GM23338 (cell line): ENCODE data around the gene ASPSCR1. TPM values are rescaled to one million over a fixed set of nuclear protein-coding genes. Genes with fewer than 3 reads are reported as not detected.

Experiments used
- ATAC-seq: fragments of 200-7000 bp; cut with Tn5 transposase; 3 replicates; pipeline ENCODE4 v1.9.1; 2020
- DNase-seq: peaks from one replicate; pipeline ENCODE4 v3.0.0-alpha.2; 2015; ENCODE audit warnings: low spot score
- H2AFZ ChIP-seq: fragments of 200-600 bp; sonication (generic); 2 replicates; pipeline ENCODE4 v1.8.0; 2016; ENCODE audit warnings: antibody characterized with exemption, mild to moderate bottlenecking, moderate library complexity
- H3F3A ChIP-seq: fragments of 200-600 bp; sonication (generic); replicated peaks from 2 replicates; pipeline ENCODE4 v1.8.0; 2017; ENCODE audit warnings: antibody characterized with exemption, mixed run types, low read depth
- H3K27ac ChIP-seq: fragments of 200-600 bp; sonication (generic); 2 replicates; pipeline ENCODE4 v1.6.1; 2016; ENCODE audit warnings: low read depth
- H3K27me3 ChIP-seq: fragments of 200-600 bp; sonication (generic); 2 replicates; pipeline ENCODE4 v1.8.0; 2016; ENCODE audit warnings: mild to moderate bottlenecking, mixed run types, moderate library complexity; ENCODE audit not compliant: insufficient read depth
- H3K36me3 ChIP-seq: fragments of 200-600 bp; sonication (generic); 2 replicates; pipeline ENCODE4 v1.8.0; 2016; ENCODE audit warnings: mild to moderate bottlenecking; ENCODE audit not compliant: insufficient read depth
- H3K4me1 ChIP-seq: fragments of 200-600 bp; sonication (generic); 2 replicates; pipeline ENCODE4 v1.8.0; 2016; ENCODE audit warnings: mild to moderate bottlenecking, moderate library complexity; ENCODE audit not compliant: insufficient read depth
- H3K4me2 ChIP-seq: fragments of 200-600 bp; sonication (generic); 2 replicates; pipeline ENCODE4 v1.7.1; 2017; ENCODE audit warnings: mixed run types
- H3K4me3 ChIP-seq: fragments of 200-600 bp; sonication (generic); 2 replicates; pipeline ENCODE4 v1.6.1; 2016; ENCODE audit warnings: mixed run types
- H3K79me2 ChIP-seq: fragments of 200-600 bp; sonication (generic); replicated peaks from 2 replicates; pipeline ENCODE4 v1.8.0; 2017; ENCODE audit warnings: mild to moderate bottlenecking; ENCODE audit not compliant: insufficient read depth
- H3K9me2 ChIP-seq: fragments of 200-600 bp; sonication (generic); 2 replicates; pipeline ENCODE4 v1.8.0; 2017; ENCODE audit not compliant: insufficient read depth
- H4K20me1 ChIP-seq: fragments of 200-600 bp; sonication (generic); replicated peaks from 2 replicates; pipeline ENCODE4 v1.8.0; 2017; ENCODE audit warnings: mild to moderate bottlenecking; ENCODE audit not compliant: insufficient read depth
- H3K27ac Mint-ChIP-seq: 2 replicates; pipeline ENCODE4 v1.8.0; 2020; ENCODE audit warnings: inconsistent platforms, mild to moderate bottlenecking, moderate library complexity, mixed read lengths
- H3K27me3 Mint-ChIP-seq: 3 replicates; pipeline ENCODE4 v1.8.0; 2022; ENCODE audit warnings: low read depth, mild to moderate bottlenecking, moderate library complexity, mixed read lengths, inconsistent platforms; ENCODE audit not compliant: insufficient read depth, poor library complexity
- H3K36me3 Mint-ChIP-seq: 3 replicates; pipeline ENCODE4 v1.8.0; 2021; ENCODE audit warnings: low read depth, mild to moderate bottlenecking, inconsistent platforms, moderate library complexity, mixed read lengths
- H3K4me1 Mint-ChIP-seq: 3 replicates; pipeline ENCODE4 v1.8.0; 2020; ENCODE audit warnings: mild to moderate bottlenecking, inconsistent platforms, mixed read lengths
- H3K4me3 Mint-ChIP-seq: 3 replicates; pipeline ENCODE4 v1.8.0; 2021; ENCODE audit warnings: moderate library complexity, mild to moderate bottlenecking, inconsistent platforms, mixed read lengths
- H3K9me3 Mint-ChIP-seq: 3 replicates; pipeline ENCODE4 v1.8.0; 2020; ENCODE audit warnings: moderate library complexity, mild to moderate bottlenecking, inconsistent platforms, mixed read lengths
- CREB1 ChIP-seq: fragments of 250-450 bp; sonication (Bioruptor Pico); IDR thresholded peaks from 2 replicates; pipeline ENCODE4 v1.5.0; 2020; ENCODE audit warnings: low read depth, mild to moderate bottlenecking, moderate library complexity
- EZH2 ChIP-seq: fragments of 200-600 bp; sonication (generic); IDR thresholded peaks from one replicate; pipeline ENCODE4 v1.8.0; 2017; ENCODE audit warnings: antibody characterized with exemption, mild to moderate bottlenecking, low read depth; ENCODE audit not compliant: unreplicated experiment
- EZH2phosphoT487 ChIP-seq: fragments of 200-600 bp; sonication (generic); IDR thresholded peaks from one replicate; pipeline ENCODE4 v1.8.1; 2018; ENCODE audit warnings: antibody characterized with exemption; ENCODE audit not compliant: unreplicated experiment
- JUNB ChIP-seq: IDR thresholded peaks from one replicate; pipeline ENCODE4 v1.6.1; 2016; ENCODE audit warnings: antibody characterized with exemption; ENCODE audit not compliant: unreplicated experiment
- POLR2AphosphoS5 ChIP-seq: IDR thresholded peaks from 2 replicates; pipeline ENCODE4 v1.6.1; 2016; ENCODE audit warnings: antibody characterized with exemption, low read depth
- STAT1 ChIP-seq: IDR thresholded peaks from one replicate; pipeline ENCODE4 v1.6.1; 2016; ENCODE audit warnings: antibody characterized with exemption; ENCODE audit not compliant: unreplicated experiment
- ZNF114 ChIP-seq: fragments of 250-450 bp; sonication (Bioruptor Pico); IDR thresholded peaks from 2 replicates; pipeline ENCODE4 v1.5.0; 2020; ENCODE audit warnings: mild to moderate bottlenecking, moderate library complexity
- ZNF331 ChIP-seq: fragments of 250-450 bp; sonication (Bioruptor Pico); IDR thresholded peaks from 2 replicates; pipeline ENCODE4 v1.5.0; 2020; ENCODE audit warnings: low read depth, mild to moderate bottlenecking, moderate library complexity
- polyA plus RNA-seq: library from polyadenylated mRNA; unstranded; fragments of >200 nt; fragmentation: Nextera tagmentation; extraction: Ambion mirVana; gene quantifications from 2 replicates; pipeline ENCODE4 v1.2.1, GENCODE V29; 2016
- total RNA-seq: library from RNA; depleted of rRNA; stranded (reverse); fragments of >200 nt; shearing (Covaris generic); gene quantifications from 2 replicates; pipeline ENCODE4 v1.2.3, GENCODE V29; 2014
- TF ChIP-seq, protein P1 (sequence below): IDR thresholded peaks from 2 replicates; pipeline ENCODE4 v1.6.1; 2016; ENCODE audit warnings: antibody characterized with exemption
- TF ChIP-seq, protein P2 (sequence below): IDR thresholded peaks from one replicate; pipeline ENCODE4 v1.6.1; 2018; ENCODE audit warnings: antibody characterized with exemption; ENCODE audit not compliant: unreplicated experiment

The ASPSCR1 gene
- total and polyA plus RNA-seq, 2 experiments from 2014 or later: 44.2 to 46.9 TPM

DNA sequence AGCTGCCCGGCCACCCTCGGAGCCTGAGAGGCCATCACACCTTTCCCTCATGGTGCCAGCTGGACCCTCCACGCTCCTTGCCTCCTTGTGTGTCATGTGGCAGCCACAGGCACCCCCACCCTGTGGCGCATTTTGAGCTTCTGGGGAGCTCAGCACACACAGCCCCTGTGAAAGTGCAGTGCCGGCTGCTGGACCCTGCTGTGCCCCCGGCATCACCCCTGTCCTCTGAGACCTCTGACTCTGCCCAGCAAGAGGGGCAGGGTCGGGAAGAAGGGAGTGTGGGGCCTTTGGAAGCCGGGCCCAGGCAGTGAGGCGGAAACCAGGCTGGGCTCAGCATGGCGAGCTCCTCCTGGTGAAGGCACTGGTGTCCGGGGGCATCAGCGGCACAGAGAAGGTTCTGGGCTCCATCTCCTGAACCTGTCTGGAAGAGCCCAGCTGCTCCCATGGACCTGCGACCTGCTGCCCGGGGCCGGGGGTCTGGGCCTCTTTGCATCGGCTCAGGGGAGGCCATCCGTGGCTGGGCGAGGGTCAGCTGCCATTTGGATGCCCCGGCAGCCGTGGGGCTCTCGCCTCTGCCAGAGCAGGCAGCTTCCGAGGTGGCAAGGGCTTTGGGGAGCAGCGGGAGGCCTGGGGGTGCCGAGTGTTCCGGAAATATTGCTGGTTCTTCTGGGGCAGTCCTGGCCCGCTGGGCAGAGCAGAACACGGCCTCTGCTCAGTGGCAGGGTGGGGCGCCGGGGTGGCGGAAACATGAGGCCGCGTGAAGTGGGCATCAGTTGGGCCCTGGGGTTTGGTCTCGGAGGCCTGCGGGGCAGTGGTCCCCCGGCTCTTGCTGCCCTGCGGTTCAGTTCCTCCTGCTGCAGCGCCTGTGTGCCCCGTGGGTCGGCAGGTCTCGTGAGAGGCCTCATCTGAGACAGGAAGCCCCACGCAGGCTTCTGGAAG is 27.4 kb downstream of the ASPSCR1 start:
- Mint-ChIP-seq H3K27ac (no peak overlapping the region), H3K27me3 (peaks cover 14% of the 10 kb centered on the region), H3K36me3 (no peaks in the 10 kb centered on the region), H3K4me1 (no peaks in the 10 kb centered on the region), H3K9me3 (no peaks in the 10 kb centered on the region), H3K4me3 (no peak overlapping the region)
- DNase-seq: no peak
- no peaks in the 10 kb centered on the region for H3K36me3 ChIP-seq
- H4K20me1 ChIP-seq: 0 out of 2 replicates have a peak, but pooled peaks cover 4% of the 10 kb centered on the region
- TF ChIP-seq STAT1 (no peak), CREB1 (no peak), EZH2 (no peak), ZNF331 (CRISPR knock-in tag) (no peak)
- TF ChIP-seq, protein P1, sequence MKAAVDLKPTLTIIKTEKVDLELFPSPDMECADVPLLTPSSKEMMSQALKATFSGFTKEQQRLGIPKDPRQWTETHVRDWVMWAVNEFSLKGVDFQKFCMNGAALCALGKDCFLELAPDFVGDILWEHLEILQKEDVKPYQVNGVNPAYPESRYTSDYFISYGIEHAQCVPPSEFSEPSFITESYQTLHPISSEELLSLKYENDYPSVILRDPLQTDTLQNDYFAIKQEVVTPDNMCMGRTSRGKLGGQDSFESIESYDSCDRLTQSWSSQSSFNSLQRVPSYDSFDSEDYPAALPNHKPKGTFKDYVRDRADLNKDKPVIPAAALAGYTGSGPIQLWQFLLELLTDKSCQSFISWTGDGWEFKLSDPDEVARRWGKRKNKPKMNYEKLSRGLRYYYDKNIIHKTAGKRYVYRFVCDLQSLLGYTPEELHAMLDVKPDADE: no peak
- no peak overlapping the region for H3K4me3 ChIP-seq
- H3K4me1 ChIP-seq: no peaks in the 10 kb centered on the region
- H3K79me2 ChIP-seq: no peaks in the 10 kb centered on the region
- H3K27ac ChIP-seq: 0 out of 2 replicates have a peak overlapping the region, but pooled peaks have one; percentile 19
- no peak overlapping the region for H3K4me2 ChIP-seq
- no peaks in the 10 kb centered on the region for H3K9me2 ChIP-seq
- no peak for ATAC-seq
- 0 out of 2 replicates have a peak, but pooled peaks cover 2% of the 10 kb centered on the region for H3F3A ChIP-seq
- H3K27me3 ChIP-seq: no peaks in the 10 kb centered on the region
- H2AFZ ChIP-seq: no peak overlapping the region

DNA sequence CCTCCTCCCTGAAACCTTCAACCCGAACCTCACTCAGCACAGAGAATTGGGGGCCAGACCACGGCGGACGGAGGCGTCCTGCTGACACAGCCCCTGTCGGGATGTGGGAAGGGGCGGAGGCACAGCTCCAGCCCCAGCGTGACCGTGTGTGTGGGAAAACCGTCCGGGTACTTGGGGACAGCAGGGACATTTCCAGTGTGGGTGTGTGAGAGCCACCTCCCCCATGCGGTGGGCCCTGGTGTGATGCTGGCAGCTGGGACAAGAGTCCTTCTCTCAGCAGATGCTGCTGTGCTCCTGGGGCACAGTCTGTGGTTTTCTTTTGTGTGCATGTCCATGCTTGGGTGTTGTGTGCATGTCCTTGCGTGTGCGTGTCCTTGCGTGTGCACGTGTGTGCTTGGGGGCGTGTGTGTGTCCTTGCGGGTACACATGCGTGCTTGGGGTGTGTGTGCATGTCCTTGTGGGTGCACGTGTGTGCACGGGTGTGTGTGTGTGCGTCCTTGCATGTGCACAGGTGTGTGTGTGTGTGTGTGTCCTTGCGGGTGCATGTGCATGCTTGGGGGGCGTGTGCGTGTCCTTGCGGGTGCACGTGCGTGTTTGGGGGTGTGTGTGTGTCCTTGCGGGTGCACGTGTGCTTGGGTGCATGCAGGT is 28.4 kb downstream of the ASPSCR1 start:
- no peak overlapping the region for H3K27ac ChIP-seq
- no peak overlapping the region for H3K4me2 ChIP-seq
- 0 out of 2 replicates have a peak, but pooled peaks cover 2% of the 10 kb centered on the region for H4K20me1 ChIP-seq
- H3K4me1 ChIP-seq: no peaks in the 10 kb centered on the region
- Mint-ChIP-seq H3K36me3 (no peaks in the 10 kb centered on the region), H3K4me3 (no peak overlapping the region; the same call in 2 of the 3 replicates), H3K4me1 (no peaks in the 10 kb centered on the region), H3K27ac (no peak overlapping the region; the same call in 1 of the 2 replicates), H3K9me3 (no peaks in the 10 kb centered on the region), H3K27me3 (peaks cover 14% of the 10 kb centered on the region)
- no peaks in the 10 kb centered on the region for H3K9me2 ChIP-seq
- H3K79me2 ChIP-seq: no peaks in the 10 kb centered on the region
- no peak for ATAC-seq
- no peak overlapping the region for H3K4me3 ChIP-seq
- 0 out of 2 replicates have a peak, but pooled peaks cover 2% of the 10 kb centered on the region for H3F3A ChIP-seq
- H3K36me3 ChIP-seq: no peaks in the 10 kb centered on the region
- no peaks in the 10 kb centered on the region for H3K27me3 ChIP-seq
- DNase-seq: no peak
- no peak overlapping the region for H2AFZ ChIP-seq
- TF ChIP-seq EZH2 (no peak), POLR2AphosphoS5 (no peak), CREB1 (no peak), EZH2phosphoT487 (no peak), ZNF114 (no peak), ZNF331 (CRISPR knock-in tag) (no peak), JUNB (no peak)
- TF ChIP-seq, protein P2, sequence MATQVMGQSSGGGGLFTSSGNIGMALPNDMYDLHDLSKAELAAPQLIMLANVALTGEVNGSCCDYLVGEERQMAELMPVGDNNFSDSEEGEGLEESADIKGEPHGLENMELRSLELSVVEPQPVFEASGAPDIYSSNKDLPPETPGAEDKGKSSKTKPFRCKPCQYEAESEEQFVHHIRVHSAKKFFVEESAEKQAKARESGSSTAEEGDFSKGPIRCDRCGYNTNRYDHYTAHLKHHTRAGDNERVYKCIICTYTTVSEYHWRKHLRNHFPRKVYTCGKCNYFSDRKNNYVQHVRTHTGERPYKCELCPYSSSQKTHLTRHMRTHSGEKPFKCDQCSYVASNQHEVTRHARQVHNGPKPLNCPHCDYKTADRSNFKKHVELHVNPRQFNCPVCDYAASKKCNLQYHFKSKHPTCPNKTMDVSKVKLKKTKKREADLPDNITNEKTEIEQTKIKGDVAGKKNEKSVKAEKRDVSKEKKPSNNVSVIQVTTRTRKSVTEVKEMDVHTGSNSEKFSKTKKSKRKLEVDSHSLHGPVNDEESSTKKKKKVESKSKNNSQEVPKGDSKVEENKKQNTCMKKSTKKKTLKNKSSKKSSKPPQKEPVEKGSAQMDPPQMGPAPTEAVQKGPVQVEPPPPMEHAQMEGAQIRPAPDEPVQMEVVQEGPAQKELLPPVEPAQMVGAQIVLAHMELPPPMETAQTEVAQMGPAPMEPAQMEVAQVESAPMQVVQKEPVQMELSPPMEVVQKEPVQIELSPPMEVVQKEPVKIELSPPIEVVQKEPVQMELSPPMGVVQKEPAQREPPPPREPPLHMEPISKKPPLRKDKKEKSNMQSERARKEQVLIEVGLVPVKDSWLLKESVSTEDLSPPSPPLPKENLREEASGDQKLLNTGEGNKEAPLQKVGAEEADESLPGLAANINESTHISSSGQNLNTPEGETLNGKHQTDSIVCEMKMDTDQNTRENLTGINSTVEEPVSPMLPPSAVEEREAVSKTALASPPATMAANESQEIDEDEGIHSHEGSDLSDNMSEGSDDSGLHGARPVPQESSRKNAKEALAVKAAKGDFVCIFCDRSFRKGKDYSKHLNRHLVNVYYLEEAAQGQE: no peak
